Kasumi-1 (cell line): ENCODE results near the gene PACRG.

Experiments used
- DNase-seq, 2 experiments: peaks; one replicate each; lab custom pipeline; 2025; lab: John Stamatoyannopoulos, UW

The PACRG gene

GRCh38 chr6:163010145-163010544, 282.4 kb downstream of the PACRG start:
- no peak for DNase-seq

- no peak for DNase-seq
These were observed 287.0 kb downstream of the PACRG start for GRCh38 chr6:163014736-163015135.

- DNase-seq = no peak
These were observed 290.0 kb downstream of the PACRG start for GRCh38 chr6:163017801-163018200.

- DNase-seq = no peak
These were observed 292.2 kb downstream of the PACRG start for GRCh38 chr6:163019926-163020325.

- no peak for DNase-seq
These were observed 293.3 kb downstream of the PACRG start for GRCh38 chr6:163021054-163021453.

- DNase-seq = no peak
These were observed 295.9 kb downstream of the PACRG start for GRCh38 chr6:163023700-163024099.

- no peak for DNase-seq
These were observed 299.1 kb downstream of the PACRG start for GRCh38 chr6:163026893-163027292.

GRCh38 chr6:163030980-163031379, 303.2 kb downstream of the PACRG start:
- DNase-seq = no peak

- DNase-seq = no peak
These were observed 304.2 kb downstream of the PACRG start for GRCh38 chr6:163031931-163032330.

- no peak for DNase-seq
These were observed 308.4 kb downstream of the PACRG start for GRCh38 chr6:163036160-163036645.

- DNase-seq = no peak
These were observed 310.5 kb downstream of the PACRG start for GRCh38 chr6:163038317-163038716.

- DNase-seq = no peak
These were observed 320.6 kb downstream of the PACRG start for GRCh38 chr6:163048345-163048744.

GRCh38 chr6:163053667-163054344, 326.0 kb downstream of the PACRG start:
- DNase-seq = no peak

GRCh38 chr6:163054641-163055040, 326.9 kb downstream of the PACRG start:
- DNase-seq = no peak

- no peak for DNase-seq
These were observed 329.5 kb downstream of the PACRG start for GRCh38 chr6:163057260-163057659.

GRCh38 chr6:163062790-163063189, 335.0 kb downstream of the PACRG start:
- DNase-seq = no peak

GRCh38 chr6:163063561-163063960, 335.8 kb downstream of the PACRG start:
- no peak for DNase-seq

- no peak for DNase-seq
These were observed 336.6 kb downstream of the PACRG start for GRCh38 chr6:163064397-163064796.

GRCh38 chr6:163066200-163066599, 338.4 kb downstream of the PACRG start:
- DNase-seq = no peak

GRCh38 chr6:163077134-163077533, 349.4 kb downstream of the PACRG start:
- DNase-seq = no peak

GRCh38 chr6:163078712-163079111, 350.9 kb downstream of the PACRG start:
- DNase-seq = no peak

GRCh38 chr6:163080228-163080627, 352.5 kb downstream of the PACRG start:
- no peak for DNase-seq

GRCh38 chr6:163083141-163083540, 355.4 kb downstream of the PACRG start:
- no peak for DNase-seq

- no peak for DNase-seq
These were observed 357.7 kb downstream of the PACRG start for GRCh38 chr6:163085426-163085825.
